ENCODE measurements around the gene SUN1.

SUN1 gene

GRCh38 chr7:816300-816750, 16.0 kb upstream of the SUN1 start:
- no peak for TF ChIP-seq CTCF (IDR thresholded peaks at IDR 0.05; ENCODE audit: low read depth, low read length)
- peak overlapping the region; percentile 91 for H3K4me3 ChIP-seq (ENCODE audit: low read depth, low read length)

GRCh38 chr7:816751-817671, 15.3 kb upstream of the SUN1 start:
- TF ChIP-seq CTCF (IDR thresholded peaks at IDR 0.05; ENCODE audit: low read depth, low read length): no peak
- H3K4me3 ChIP-seq (ENCODE audit: low read depth, low read length): peak overlapping the region; percentile 91

GRCh38 chr7:818031-818699, 14.1 kb upstream of the SUN1 start:
- no peak overlapping the region for H3K4me3 ChIP-seq (ENCODE audit: low read depth, low read length)

GRCh38 chr7:820341-820740, 11.9 kb upstream of the SUN1 start:
- no peak overlapping the region for H3K4me3 ChIP-seq (ENCODE audit: low read depth, low read length)
- no peak for TF ChIP-seq CTCF (IDR thresholded peaks at IDR 0.05; ENCODE audit: low read depth, low read length)

More at GRCh38 chr7:818031-818699, 14.1 kb upstream of the SUN1 start:
- no peak for TF ChIP-seq CTCF (IDR thresholded peaks at IDR 0.05; ENCODE audit: low read depth, low read length)

- H3K4me3 ChIP-seq (ENCODE audit: low read depth, low read length): no peak overlapping the region
- TF ChIP-seq CTCF (IDR thresholded peaks at IDR 0.05; ENCODE audit: low read depth, low read length): no peak
Measured at GRCh38 chr7:821688-822087, 10.6 kb upstream of the SUN1 start.

- no peak overlapping the region for H3K4me3 ChIP-seq (ENCODE audit: low read depth, low read length)
- no peak for TF ChIP-seq CTCF (IDR thresholded peaks at IDR 0.05; ENCODE audit: low read depth, low read length)
Measured at GRCh38 chr7:822692-823276, 9.5 kb upstream of the SUN1 start.

All from WI38 (cell line).